ENCODE data around the gene WDR86. TPM values are rescaled to one million over a fixed set of nuclear protein-coding genes. Genes with fewer than 3 reads are reported as not detected.
A peak's percentile ranks its signal among the peaks of the same experiment; 100 is the strongest.

Gene WDR86
- total and polyA plus RNA-seq, 4 donors: 0.18 to 4.4 (median 2.8) TPM; not detected in 1

- Histone ChIP-seq H3K9me3 (ENCODE audit: control insufficient read depth, low read length) (no peaks in the 10 kb centered on the region), H3K27ac (ENCODE audit: low read depth in 1 of 2, low read length in 2 of 2) (no peak overlapping the region), H3K36me3 (ENCODE audit: control insufficient read depth in 1 of 2, insufficient read depth in 2 of 2, low read length in 1 of 2) (no peaks in the 10 kb centered on the region), H3K4me3 (ENCODE audit: low read length in 2 of 2) (no peak overlapping the region), H3K4me1 (ENCODE audit: control insufficient read depth in 1 of 2, insufficient read depth in 2 of 2, low read length in 2 of 2) (no peaks in the 10 kb centered on the region), H3K27me3 (ENCODE audit: control insufficient read depth in 1 of 2, insufficient read depth in 2 of 2, low read length in 1 of 2) (no peaks in the 10 kb centered on the region)
- DNase-seq: no peak
- ATAC-seq (ENCODE audit: low FRiP score): no peak
- 87% methylated on average over 1 of the region's 1 CpG for WGBS, 2 donors
- intact Hi-C loops (cut with DNase I): no loop called here
These were observed 34.8 kb upstream of the WDR86 start for GRCh38 chr7:151444632-151445031.

GRCh38 chr7:151442776-151443496 lies 33.1 kb upstream of the WDR86 start:
- Histone ChIP-seq H3K4me1 (ENCODE audit: control insufficient read depth in 1 of 2, insufficient read depth in 2 of 2, low read length in 2 of 2) (no peaks in the 10 kb centered on the region), H3K27ac (ENCODE audit: low read depth in 1 of 2, low read length in 2 of 2) (no peak overlapping the region), H3K4me3 (ENCODE audit: low read length in 2 of 2) (no peak overlapping the region), H3K9me3 (ENCODE audit: control insufficient read depth, low read length) (no peaks in the 10 kb centered on the region), H3K27me3 (ENCODE audit: control insufficient read depth in 1 of 2, insufficient read depth in 2 of 2, low read length in 1 of 2) (no peaks in the 10 kb centered on the region), H3K36me3 (ENCODE audit: control insufficient read depth in 1 of 2, insufficient read depth in 2 of 2, low read length in 1 of 2) (no peaks in the 10 kb centered on the region)
- no peak for ATAC-seq (ENCODE audit: low FRiP score)
- intact Hi-C loops (cut with DNase I): no loop called here
- no peak for DNase-seq
- WGBS, 2 donors: 89 to 91% methylated on average over 10 of the region's 10 CpGs

DNA sequence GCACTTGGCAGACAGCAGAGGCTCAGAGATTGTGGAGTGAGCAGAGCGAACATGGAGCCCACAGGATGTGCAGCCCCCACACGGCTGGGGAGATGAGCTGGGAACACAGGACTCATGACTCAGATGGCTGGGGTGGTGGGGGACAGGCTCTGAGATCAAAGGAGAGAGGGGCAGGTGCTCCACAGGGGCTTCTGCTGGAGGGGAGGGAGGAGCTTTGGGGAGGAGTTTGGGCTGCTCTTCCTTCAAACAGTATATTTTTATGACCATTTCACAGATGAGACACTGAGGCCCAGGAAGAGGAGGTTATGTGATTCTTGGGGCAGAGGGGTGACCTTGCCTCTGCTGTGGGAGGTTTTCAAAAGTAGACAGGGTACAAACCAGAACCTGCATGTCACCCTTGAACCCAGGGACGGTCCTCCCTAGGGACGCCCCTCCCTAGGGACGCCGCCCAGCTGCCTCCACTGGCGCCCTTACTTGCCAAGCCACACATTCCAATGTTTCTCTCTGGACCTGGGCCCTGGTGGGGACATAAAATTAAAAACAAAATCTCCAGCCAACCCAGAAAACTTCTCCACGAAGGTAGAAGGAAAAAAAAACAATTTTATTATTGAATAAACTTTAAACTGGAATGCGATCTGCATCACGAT lies 31.1 kb upstream of the WDR86 start:
- no peaks in the 10 kb centered on the region for H3K4me1 ChIP-seq (ENCODE audit: control insufficient read depth in 1 of 2, insufficient read depth in 2 of 2, low read length in 2 of 2)
- no peaks in the 10 kb centered on the region for H3K27me3 ChIP-seq (ENCODE audit: control insufficient read depth in 1 of 2, insufficient read depth in 2 of 2, low read length in 1 of 2)
- peak overlapping the region in 1 of 2 donors; percentile 25 for H3K27ac ChIP-seq (ENCODE audit: low read depth in 1 of 2, low read length in 2 of 2)
- intact Hi-C loops (cut with DNase I): no loop called here
- 4 to 5% methylated on average over 10 of the region's 10 CpGs for WGBS, 2 donors
- peak in 1 of 2 donors; percentile 74 for DNase-seq
- no peaks in the 10 kb centered on the region for H3K36me3 ChIP-seq (ENCODE audit: control insufficient read depth in 1 of 2, insufficient read depth in 2 of 2, low read length in 1 of 2)
- no peak for ATAC-seq (ENCODE audit: low FRiP score)
- no peak overlapping the region for H3K4me3 ChIP-seq (ENCODE audit: low read length in 2 of 2)
- no peaks in the 10 kb centered on the region for H3K9me3 ChIP-seq (ENCODE audit: control insufficient read depth, low read length)

- WGBS, 2 donors: 22 to 30% methylated on average over 40 to 51 of the region's 51 CpGs
- Histone ChIP-seq H3K4me1 (ENCODE audit: control insufficient read depth in 1 of 2, insufficient read depth in 2 of 2, low read length in 2 of 2) (no peaks in the 10 kb centered on the region), H3K36me3 (ENCODE audit: control insufficient read depth in 1 of 2, insufficient read depth in 2 of 2, low read length in 1 of 2) (no peaks in the 10 kb centered on the region), H3K27ac (ENCODE audit: low read depth in 1 of 2, low read length in 2 of 2) (peak within 1 kb of the TSS in 1 of 2 donors; percentile 17), H3K27me3 (ENCODE audit: control insufficient read depth in 1 of 2, insufficient read depth in 2 of 2, low read length in 1 of 2) (no peaks in the 10 kb centered on the region), H3K9me3 (ENCODE audit: control insufficient read depth, low read length) (no peaks in the 10 kb centered on the region), H3K4me3 (ENCODE audit: low read length in 2 of 2) (no peak within 1 kb of the TSS)
- no peak for ATAC-seq (ENCODE audit: low FRiP score)
- intact Hi-C loops (cut with DNase I): no loop called here
- DNase-seq: peak; percentile 47 to 78
These were observed 30.3 kb upstream of the WDR86 start, which contains the start of gene CRYGN for GRCh38 chr7:151439855-151440798. CRYGN (minus strand) TSS chr7:151440141; CDS start chr7:151439917, 224 bp downstream.

- no peaks in the 10 kb centered on the region for H3K4me1 ChIP-seq (ENCODE audit: control insufficient read depth in 1 of 2, insufficient read depth in 2 of 2, low read length in 2 of 2)
- WGBS, 2 donors: 95 to 97% methylated on average over 17 of the region's 17 CpGs
- DNase-seq (peak in 1 of 2 donors; percentile 51), ATAC-seq (ENCODE audit: low FRiP score) (no peak)
- H3K9me3 ChIP-seq (ENCODE audit: control insufficient read depth, low read length): no peaks in the 10 kb centered on the region
- H3K27ac ChIP-seq (ENCODE audit: low read depth in 1 of 2, low read length in 2 of 2): no peak overlapping the region
- intact Hi-C loops (cut with DNase I): no loop called here
- no peaks in the 10 kb centered on the region for H3K36me3 ChIP-seq (ENCODE audit: control insufficient read depth in 1 of 2, insufficient read depth in 2 of 2, low read length in 1 of 2)
- H3K4me3 ChIP-seq (ENCODE audit: low read length in 2 of 2): no peak overlapping the region
- no peaks in the 10 kb centered on the region for H3K27me3 ChIP-seq (ENCODE audit: control insufficient read depth in 1 of 2, insufficient read depth in 2 of 2, low read length in 1 of 2)
These were observed 29.2 kb upstream of the WDR86 start for GRCh38 chr7:151438864-151439601.

DNA sequence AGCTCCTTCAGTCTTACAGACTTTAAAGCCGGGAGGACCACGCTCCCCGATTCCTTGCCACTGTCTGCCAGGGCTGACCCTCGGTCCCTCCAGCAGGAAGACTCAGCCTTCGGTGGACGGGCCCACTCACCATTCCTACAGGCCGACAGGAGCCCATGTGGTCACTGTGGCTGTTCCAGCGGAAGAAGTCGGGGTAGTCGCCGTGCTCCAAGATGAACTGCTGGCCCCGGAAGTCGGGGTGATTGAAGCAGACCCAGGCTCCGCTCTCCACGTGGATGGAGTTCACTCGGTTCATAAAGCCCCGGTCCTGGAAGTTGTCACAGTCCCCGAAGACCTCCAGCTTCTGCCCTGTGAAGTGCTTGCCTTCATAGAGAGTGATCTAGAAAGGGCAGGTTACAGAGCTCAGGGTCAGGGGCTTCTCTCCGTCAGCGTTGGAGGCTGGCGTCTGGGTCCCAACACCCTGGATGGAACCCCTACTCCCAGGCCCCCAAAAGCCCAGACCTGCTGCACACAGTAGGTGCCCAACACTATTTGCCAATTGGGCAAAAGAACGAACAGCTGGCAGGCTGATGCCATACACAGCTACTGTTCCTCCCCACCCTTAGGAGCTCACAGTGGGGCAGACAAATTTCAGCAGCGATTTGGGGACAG lies 28.2 kb upstream of the WDR86 start:
- no peak for ATAC-seq (ENCODE audit: low FRiP score)
- H3K4me1 ChIP-seq (ENCODE audit: control insufficient read depth in 1 of 2, insufficient read depth in 2 of 2, low read length in 2 of 2): no peaks in the 10 kb centered on the region
- no peaks in the 10 kb centered on the region for H3K27me3 ChIP-seq (ENCODE audit: control insufficient read depth in 1 of 2, insufficient read depth in 2 of 2, low read length in 1 of 2)
- intact Hi-C loops (cut with DNase I): no loop called here
- 93% methylated on average over 23 of the region's 23 CpGs for WGBS, 2 donors
- no peak overlapping the region for H3K4me3 ChIP-seq (ENCODE audit: low read length in 2 of 2)
- DNase-seq: no peak
- H3K36me3 ChIP-seq (ENCODE audit: control insufficient read depth in 1 of 2, insufficient read depth in 2 of 2, low read length in 1 of 2): no peaks in the 10 kb centered on the region
- no peaks in the 10 kb centered on the region for H3K9me3 ChIP-seq (ENCODE audit: control insufficient read depth, low read length)
- peak overlapping the region in 1 of 2 donors; percentile 5 for H3K27ac ChIP-seq (ENCODE audit: low read depth in 1 of 2, low read length in 2 of 2)

DNA sequence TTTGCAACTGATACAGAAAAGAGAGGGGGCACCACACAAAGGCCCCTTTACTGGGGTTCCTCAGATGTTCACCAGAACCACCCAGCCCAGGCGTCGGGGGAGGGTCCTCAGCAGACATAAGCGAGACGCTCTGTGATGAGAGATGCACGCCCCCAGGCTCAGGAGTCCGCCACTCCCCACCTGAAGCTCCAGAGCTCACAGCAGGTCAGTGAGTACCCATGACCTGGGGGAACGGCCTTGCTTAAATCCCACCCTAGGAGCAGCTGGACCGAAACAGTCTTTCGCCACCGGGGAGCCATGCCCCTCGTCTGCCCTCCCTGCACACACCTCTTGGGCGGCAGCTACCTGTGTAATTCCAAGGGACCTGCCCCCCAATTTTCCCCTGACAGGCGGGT lies 27.3 kb upstream of the WDR86 start:
- Histone ChIP-seq H3K27ac (ENCODE audit: low read depth in 1 of 2, low read length in 2 of 2) (peak overlapping the region in 1 of 2 donors; percentile 77), H3K4me3 (ENCODE audit: low read length in 2 of 2) (no peak overlapping the region), H3K36me3 (ENCODE audit: control insufficient read depth in 1 of 2, insufficient read depth in 2 of 2, low read length in 1 of 2) (no peaks in the 10 kb centered on the region), H3K4me1 (ENCODE audit: control insufficient read depth in 1 of 2, insufficient read depth in 2 of 2, low read length in 2 of 2) (no peaks in the 10 kb centered on the region), H3K27me3 (ENCODE audit: control insufficient read depth in 1 of 2, insufficient read depth in 2 of 2, low read length in 1 of 2) (no peaks in the 10 kb centered on the region), H3K9me3 (ENCODE audit: control insufficient read depth, low read length) (no peaks in the 10 kb centered on the region)
- DNase-seq (peak in 1 of 2 donors; percentile 53), ATAC-seq (ENCODE audit: low FRiP score) (no peak)
- WGBS, 2 donors: 70 to 80% methylated on average over 13 of the region's 13 CpGs
- intact Hi-C loops (cut with DNase I): no loop called here

Data from aorta (tissue), 5 donors.